PFSK-1 (cell line): ENCODE measurements around the gene ANKHD1.

ENCODE experiments used
- FOXP2 ChIP-seq: optimal IDR thresholded peaks from 2 replicates; pipeline ENCODE3; 2011; ENCODE audit warnings: borderline replicate concordance, control low read depth, inconsistent platforms; ENCODE audit not compliant: insufficient read depth; ENCODE audit errors: extremely low read length, extremely low read depth
- POLR2AphosphoS5 ChIP-seq: IDR thresholded peaks from 2 replicates; pipeline ENCODE4 v1.6.1; 2012; ENCODE audit warnings: low read depth, mild to moderate bottlenecking, control low read depth, low read length, moderate library complexity
- REST ChIP-seq, 2 experiments: IDR thresholded peaks; 2 replicates each; pipeline versions ENCODE4 v1.6.1 to v1.8.0; 2011 to 2012; ENCODE audit warnings: low read depth in 2 of 2, low read length in 2 of 2, control low read depth in 1 of 2, inconsistent platforms in 1 of 2, mild to moderate bottlenecking in 1 of 2, moderate library complexity in 1 of 2; ENCODE audit not compliant: insufficient read depth in 1 of 2
- SIN3A ChIP-seq: IDR thresholded peaks from 2 replicates; pipeline ENCODE4 v1.6.1; 2012; ENCODE audit warnings: mild to moderate bottlenecking, low read length, moderate library complexity, borderline replicate concordance; ENCODE audit not compliant: insufficient read depth
- TAF1 ChIP-seq: IDR thresholded peaks from 2 replicates; pipeline ENCODE4 v1.6.1; 2012; ENCODE audit warnings: low read length, control low read depth, borderline replicate concordance; ENCODE audit not compliant: insufficient read depth

Gene ANKHD1

GRCh38 chr5:140571105-140571504 is 169.5 kb downstream of the ANKHD1 start:
- TF ChIP-seq REST (IDR thresholded peaks at IDR 0.05; ENCODE audit: insufficient read depth in 1 of 2, low read depth in 2 of 2, low read length in 2 of 2) (no peak), SIN3A (no peak), TAF1 (no peak), POLR2AphosphoS5 (no peak), FOXP2 (no peak)

DNA sequence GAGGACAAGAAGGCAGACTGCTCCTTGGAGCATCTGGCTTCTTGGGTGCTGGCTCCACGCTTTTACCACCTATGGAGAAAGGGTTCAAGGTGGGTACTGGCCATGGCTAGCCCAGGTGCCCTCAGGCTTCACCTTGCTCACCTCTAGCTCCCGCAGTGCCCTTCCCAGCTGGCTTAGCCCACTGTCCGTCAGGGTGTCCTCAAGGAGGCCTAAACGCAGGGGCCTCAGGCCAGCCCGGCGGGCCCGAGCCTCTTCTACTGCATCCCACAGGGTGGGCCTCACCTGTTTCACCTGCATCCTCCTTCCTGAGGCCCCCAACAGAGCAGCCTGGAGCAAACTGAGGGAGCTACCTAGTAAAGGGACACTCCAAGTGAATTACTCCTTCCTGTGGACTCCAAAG is 172.1 kb downstream of the ANKHD1 start:
- TF ChIP-seq POLR2AphosphoS5 (no peak), SIN3A (no peak), TAF1 (no peak), FOXP2 (no peak), REST (IDR thresholded peaks at IDR 0.05; ENCODE audit: insufficient read depth in 1 of 2, low read depth in 2 of 2, low read length in 2 of 2) (no peak)

DNA sequence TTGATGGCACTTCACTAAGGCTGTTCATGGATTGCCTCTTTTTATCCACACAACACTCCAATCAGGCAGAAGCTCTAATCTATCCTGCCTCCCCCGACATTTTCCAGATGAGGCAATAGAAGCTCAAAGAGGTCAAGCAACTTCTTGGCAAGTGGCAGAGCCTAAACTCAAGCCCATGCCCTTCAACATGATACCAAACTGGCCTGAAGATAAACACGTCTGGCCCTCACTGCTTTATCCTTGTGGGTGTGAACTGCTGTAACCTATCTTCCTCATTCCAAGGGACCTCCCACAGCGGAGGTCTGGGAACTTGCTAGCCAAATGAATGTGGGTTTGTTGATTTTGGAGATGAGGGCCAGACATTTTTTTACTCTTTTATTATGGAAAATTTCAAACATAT is 172.5 kb downstream of the ANKHD1 start:
- TF ChIP-seq FOXP2 (no peak), POLR2AphosphoS5 (no peak), REST (IDR thresholded peaks at IDR 0.05; ENCODE audit: insufficient read depth in 1 of 2, low read depth in 2 of 2, low read length in 2 of 2) (no peak), TAF1 (no peak), SIN3A (no peak)

GRCh38 chr5:140575309-140575708 is 173.7 kb downstream of the ANKHD1 start:
- TF ChIP-seq TAF1 (no peak), FOXP2 (no peak), POLR2AphosphoS5 (no peak), REST (IDR thresholded peaks at IDR 0.05; ENCODE audit: insufficient read depth in 1 of 2, low read depth in 2 of 2, low read length in 2 of 2) (no peak), SIN3A (no peak)

GRCh38 chr5:140576776-140577201 is 175.2 kb downstream of the ANKHD1 start:
- TF ChIP-seq REST (IDR thresholded peaks at IDR 0.05; ENCODE audit: insufficient read depth in 1 of 2, low read depth in 2 of 2, low read length in 2 of 2): no peak
